B cell (primary cell): ENCODE data around the gene POLD2.

Source experiments
- CTCF ChIP-seq: fragments of 200-600 bp; IDR thresholded peaks from one replicate; pipeline ENCODE4 v1.8.0; 2022; ENCODE audit warnings: antibody characterized with exemption, mild to moderate bottlenecking
- EZH2 ChIP-seq: IDR thresholded peaks from 2 replicates; pipeline ENCODE4 v1.6.1; 2012; ENCODE audit warnings: borderline replicate concordance, low read depth, mild to moderate bottlenecking, moderate library complexity, low read length; ENCODE audit not compliant: insufficient read depth, poor library complexity, severe bottlenecking

- TF ChIP-seq CTCF (no peak), EZH2 (no peak)
Observed at GRCh38 chr7:44117801-44118429, 5.4 kb downstream of the POLD2 start.
